Measurements from ENCODE around the gene PDSS2. TPM values are rescaled to one million over a fixed set of nuclear protein-coding genes. Genes with fewer than 3 reads are reported as not detected.

Gene PDSS2
- total and polyA plus RNA-seq, 2 of the 8 experiments (the other 6 are each of a cell fraction or from before 2014, with no cell fraction given): 10.7 to 16.1 TPM

DNA sequence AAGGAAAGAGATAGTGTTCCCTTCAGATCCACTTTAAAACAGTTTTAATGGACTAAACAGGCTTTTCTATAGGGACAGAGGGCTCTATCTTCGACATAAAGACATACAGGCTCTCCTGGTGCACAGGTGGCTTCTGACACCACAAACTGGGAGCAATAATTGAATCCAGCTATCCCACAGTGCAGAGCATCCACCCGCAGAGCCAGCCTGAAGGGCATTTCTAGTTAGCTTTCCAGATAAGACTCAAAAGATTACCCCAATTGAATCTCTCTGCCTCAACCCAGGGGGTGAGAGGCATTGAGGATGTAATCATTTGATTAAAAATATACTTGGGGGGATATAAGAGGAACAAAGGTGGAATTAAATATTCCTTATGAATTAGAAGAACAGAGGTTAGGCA lies 279.3 kb downstream of the PDSS2 start (continued):
- TF ChIP-seq, protein P1, sequence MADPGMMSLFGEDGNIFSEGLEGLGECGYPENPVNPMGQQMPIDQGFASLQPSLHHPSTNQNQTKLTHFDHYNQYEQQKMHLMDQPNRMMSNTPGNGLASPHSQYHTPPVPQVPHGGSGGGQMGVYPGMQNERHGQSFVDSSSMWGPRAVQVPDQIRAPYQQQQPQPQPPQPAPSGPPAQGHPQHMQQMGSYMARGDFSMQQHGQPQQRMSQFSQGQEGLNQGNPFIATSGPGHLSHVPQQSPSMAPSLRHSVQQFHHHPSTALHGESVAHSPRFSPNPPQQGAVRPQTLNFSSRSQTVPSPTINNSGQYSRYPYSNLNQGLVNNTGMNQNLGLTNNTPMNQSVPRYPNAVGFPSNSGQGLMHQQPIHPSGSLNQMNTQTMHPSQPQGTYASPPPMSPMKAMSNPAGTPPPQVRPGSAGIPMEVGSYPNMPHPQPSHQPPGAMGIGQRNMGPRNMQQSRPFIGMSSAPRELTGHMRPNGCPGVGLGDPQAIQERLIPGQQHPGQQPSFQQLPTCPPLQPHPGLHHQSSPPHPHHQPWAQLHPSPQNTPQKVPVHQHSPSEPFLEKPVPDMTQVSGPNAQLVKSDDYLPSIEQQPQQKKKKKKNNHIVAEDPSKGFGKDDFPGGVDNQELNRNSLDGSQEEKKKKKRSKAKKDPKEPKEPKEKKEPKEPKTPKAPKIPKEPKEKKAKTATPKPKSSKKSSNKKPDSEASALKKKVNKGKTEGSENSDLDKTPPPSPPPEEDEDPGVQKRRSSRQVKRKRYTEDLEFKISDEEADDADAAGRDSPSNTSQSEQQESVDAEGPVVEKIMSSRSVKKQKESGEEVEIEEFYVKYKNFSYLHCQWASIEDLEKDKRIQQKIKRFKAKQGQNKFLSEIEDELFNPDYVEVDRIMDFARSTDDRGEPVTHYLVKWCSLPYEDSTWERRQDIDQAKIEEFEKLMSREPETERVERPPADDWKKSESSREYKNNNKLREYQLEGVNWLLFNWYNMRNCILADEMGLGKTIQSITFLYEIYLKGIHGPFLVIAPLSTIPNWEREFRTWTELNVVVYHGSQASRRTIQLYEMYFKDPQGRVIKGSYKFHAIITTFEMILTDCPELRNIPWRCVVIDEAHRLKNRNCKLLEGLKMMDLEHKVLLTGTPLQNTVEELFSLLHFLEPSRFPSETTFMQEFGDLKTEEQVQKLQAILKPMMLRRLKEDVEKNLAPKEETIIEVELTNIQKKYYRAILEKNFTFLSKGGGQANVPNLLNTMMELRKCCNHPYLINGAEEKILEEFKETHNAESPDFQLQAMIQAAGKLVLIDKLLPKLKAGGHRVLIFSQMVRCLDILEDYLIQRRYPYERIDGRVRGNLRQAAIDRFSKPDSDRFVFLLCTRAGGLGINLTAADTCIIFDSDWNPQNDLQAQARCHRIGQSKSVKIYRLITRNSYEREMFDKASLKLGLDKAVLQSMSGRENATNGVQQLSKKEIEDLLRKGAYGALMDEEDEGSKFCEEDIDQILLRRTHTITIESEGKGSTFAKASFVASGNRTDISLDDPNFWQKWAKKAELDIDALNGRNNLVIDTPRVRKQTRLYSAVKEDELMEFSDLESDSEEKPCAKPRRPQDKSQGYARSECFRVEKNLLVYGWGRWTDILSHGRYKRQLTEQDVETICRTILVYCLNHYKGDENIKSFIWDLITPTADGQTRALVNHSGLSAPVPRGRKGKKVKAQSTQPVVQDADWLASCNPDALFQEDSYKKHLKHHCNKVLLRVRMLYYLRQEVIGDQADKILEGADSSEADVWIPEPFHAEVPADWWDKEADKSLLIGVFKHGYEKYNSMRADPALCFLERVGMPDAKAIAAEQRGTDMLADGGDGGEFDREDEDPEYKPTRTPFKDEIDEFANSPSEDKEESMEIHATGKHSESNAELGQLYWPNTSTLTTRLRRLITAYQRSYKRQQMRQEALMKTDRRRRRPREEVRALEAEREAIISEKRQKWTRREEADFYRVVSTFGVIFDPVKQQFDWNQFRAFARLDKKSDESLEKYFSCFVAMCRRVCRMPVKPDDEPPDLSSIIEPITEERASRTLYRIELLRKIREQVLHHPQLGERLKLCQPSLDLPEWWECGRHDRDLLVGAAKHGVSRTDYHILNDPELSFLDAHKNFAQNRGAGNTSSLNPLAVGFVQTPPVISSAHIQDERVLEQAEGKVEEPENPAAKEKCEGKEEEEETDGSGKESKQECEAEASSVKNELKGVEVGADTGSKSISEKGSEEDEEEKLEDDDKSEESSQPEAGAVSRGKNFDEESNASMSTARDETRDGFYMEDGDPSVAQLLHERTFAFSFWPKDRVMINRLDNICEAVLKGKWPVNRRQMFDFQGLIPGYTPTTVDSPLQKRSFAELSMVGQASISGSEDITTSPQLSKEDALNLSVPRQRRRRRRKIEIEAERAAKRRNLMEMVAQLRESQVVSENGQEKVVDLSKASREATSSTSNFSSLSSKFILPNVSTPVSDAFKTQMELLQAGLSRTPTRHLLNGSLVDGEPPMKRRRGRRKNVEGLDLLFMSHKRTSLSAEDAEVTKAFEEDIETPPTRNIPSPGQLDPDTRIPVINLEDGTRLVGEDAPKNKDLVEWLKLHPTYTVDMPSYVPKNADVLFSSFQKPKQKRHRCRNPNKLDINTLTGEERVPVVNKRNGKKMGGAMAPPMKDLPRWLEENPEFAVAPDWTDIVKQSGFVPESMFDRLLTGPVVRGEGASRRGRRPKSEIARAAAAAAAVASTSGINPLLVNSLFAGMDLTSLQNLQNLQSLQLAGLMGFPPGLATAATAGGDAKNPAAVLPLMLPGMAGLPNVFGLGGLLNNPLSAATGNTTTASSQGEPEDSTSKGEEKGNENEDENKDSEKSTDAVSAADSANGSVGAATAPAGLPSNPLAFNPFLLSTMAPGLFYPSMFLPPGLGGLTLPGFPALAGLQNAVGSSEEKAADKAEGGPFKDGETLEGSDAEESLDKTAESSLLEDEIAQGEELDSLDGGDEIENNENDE (IDR thresholded peaks at IDR 0.05; ENCODE audit: insufficient replicate concordance, low read length): no peak
- TF ChIP-seq RXRA (IDR thresholded peaks at IDR 0.05; ENCODE audit: insufficient read depth, low read depth, low read length) (no peak), EP300 (IDR thresholded peaks at IDR 0.05; ENCODE audit: borderline replicate concordance in 1 of 2, low read depth in 2 of 2, low read length in 2 of 2) (no peak), CREB1 (IDR thresholded peaks at IDR 0.05) (no peak)
